KOPT-K1 (cell line): ENCODE data around the gene XCL2.
A peak's percentile ranks its signal among the peaks of the same experiment; 100 is the strongest.
"Not testable (repeated sequence)": the region's sequence is repeated elsewhere in the genome, so short reads cannot be mapped to it uniquely, and the experiment has no call there.

ENCODE experiments used
- H3K27ac ChIP-seq: fragments of 200-600 bp; sonication (generic); 2 replicates; pipeline ENCODE4 v1.5.1; 2016; ENCODE audit warnings: antibody characterized with exemption, mild to moderate bottlenecking, low read depth, low read length; ENCODE audit not compliant: poor library complexity, severe bottlenecking
- H3K36me3 ChIP-seq: fragments of 200-600 bp; sonication (generic); 2 replicates; pipeline ENCODE4 v1.5.1; 2017; ENCODE audit warnings: antibody characterized with exemption, mild to moderate bottlenecking, low read length, moderate library complexity; ENCODE audit not compliant: insufficient read depth
- H3K9me3 ChIP-seq: fragments of 200-600 bp; sonication (generic); 2 replicates; pipeline ENCODE4 v1.5.1; 2017; ENCODE audit warnings: antibody characterized with exemption, low read length, mild to moderate bottlenecking; ENCODE audit not compliant: insufficient read depth, poor library complexity, severe bottlenecking

The XCL2 gene

GRCh38 chr1:168546553-168546895 is 2.7 kb upstream of the XCL2 start:
- not testable (repeated sequence) for H3K36me3 ChIP-seq, H3K27ac ChIP-seq
- peaks cover 12% of the 10 kb centered on the region for H3K9me3 ChIP-seq

DNA sequence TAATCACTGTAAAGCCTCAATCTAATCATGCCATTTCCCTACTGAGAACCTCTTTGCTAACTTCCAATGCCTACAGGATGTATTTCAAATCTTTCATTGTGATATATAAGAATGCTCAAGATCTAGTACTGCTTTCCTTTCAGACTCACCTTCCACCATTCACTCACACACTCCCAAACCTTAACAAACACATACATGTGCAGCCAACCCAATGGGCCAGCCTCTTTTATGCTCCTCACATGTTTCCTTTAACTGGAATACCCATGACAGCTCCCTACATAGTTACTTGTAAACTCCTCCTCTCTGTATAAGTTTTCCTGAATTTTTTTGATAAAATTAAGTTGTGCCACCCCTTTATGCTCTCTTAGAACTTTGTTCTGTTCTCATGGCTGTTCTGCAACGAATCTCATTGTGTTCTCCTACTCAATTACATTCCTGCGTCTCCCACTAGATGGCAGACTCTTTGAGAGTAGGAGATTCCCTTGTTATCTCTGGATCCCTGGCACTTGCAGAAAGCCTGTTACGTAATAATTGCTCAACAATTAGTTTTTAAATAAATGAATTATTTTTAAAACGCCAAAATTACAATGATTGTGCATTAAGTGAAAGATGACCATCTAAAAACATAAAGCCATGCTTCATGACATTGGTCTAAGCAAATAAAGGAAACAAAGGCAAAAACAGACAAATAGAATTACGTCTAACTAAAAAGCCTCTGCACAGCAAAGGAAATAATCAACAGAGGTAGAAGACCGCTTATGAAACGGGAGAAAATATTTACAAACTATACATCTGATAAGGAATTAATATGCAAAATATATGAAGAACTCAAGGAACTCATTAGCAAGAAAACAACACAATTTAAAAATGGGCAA is 2.1 kb upstream of the XCL2 start:
- peaks cover 12% of the 10 kb centered on the region for H3K9me3 ChIP-seq
- not testable (repeated sequence) for H3K27ac ChIP-seq, H3K36me3 ChIP-seq

GRCh38 chr1:168542978-168543377 is 819 bp downstream of the XCL2 start:
- not testable (repeated sequence) for H3K27ac ChIP-seq, H3K36me3 ChIP-seq

DNA sequence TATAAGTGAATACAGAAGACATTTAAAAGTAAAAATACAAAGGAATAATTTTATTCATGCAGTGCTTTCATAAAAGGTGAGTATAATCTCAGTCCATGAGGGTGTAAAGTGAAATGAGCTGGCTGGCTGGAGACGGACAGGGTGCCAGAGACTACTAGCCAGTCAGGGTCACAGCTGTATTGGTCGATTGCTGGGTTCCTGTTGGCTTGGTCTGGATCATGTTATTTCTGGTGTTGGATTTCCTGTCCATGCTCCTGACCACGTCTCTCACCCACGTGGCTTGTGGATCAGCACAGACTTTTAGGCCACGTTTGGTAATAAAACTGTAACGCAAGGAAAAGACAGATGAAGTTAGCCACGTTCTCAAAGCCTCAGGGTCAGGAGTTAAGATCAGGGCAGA is 3.0 kb downstream of the XCL2 start:
- H3K36me3 ChIP-seq, H3K27ac ChIP-seq, H3K9me3 ChIP-seq: not testable (repeated sequence)

More at GRCh38 chr1:168542978-168543377, 819 bp downstream of the XCL2 start:
- H3K9me3 ChIP-seq: not testable (repeated sequence)

- H3K27ac ChIP-seq: peak overlapping the region; percentile 98
- no peaks in the 10 kb centered on the region for H3K36me3 ChIP-seq
- H3K9me3 ChIP-seq: no peaks in the 10 kb centered on the region
Observed at GRCh38 chr1:168535536-168535935, 8.3 kb downstream of the XCL2 start.

DNA sequence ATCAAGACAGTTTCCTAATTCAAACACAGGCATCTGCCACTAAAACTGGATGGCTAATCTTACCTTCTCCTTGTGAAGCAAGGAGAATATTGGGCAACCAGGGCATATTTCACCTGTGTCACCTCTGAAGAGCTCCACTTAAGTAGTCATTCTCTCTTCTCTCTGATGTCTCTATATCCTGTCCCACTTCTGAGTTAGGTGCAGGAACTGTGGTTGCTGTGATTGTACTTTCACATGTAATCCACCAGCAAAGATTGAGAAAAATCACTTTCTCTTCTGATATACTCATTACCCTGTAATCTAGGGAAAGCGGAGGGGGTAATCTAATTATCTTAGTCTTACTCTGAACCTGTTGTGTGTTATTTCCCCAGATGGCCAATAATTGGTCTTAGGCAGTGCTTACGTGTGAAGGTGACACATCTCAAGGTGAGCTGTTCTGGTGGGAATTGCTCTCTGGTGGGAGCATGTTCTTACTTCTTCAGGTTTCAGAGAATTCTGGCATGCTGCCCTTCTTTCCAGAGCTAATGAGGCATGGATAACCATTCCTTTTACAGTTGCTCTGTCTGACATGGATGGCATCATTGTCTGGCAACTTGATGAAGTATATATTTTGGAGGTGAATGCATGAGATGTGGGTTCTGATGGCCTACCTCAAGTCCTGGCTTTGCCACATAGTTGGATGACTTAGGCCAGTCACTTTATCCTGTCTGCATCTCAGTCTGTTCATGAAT is 12.0 kb downstream of the XCL2 start:
- Histone ChIP-seq H3K36me3 (no peaks in the 10 kb centered on the region), H3K9me3 (no peaks in the 10 kb centered on the region), H3K27ac (no peak overlapping the region)

- H3K36me3 ChIP-seq: no peaks in the 10 kb centered on the region
- no peak overlapping the region for H3K27ac ChIP-seq
- peaks cover 3% of the 10 kb centered on the region for H3K9me3 ChIP-seq
Observed at GRCh38 chr1:168529518-168529917, 14.3 kb downstream of the XCL2 start.

DNA sequence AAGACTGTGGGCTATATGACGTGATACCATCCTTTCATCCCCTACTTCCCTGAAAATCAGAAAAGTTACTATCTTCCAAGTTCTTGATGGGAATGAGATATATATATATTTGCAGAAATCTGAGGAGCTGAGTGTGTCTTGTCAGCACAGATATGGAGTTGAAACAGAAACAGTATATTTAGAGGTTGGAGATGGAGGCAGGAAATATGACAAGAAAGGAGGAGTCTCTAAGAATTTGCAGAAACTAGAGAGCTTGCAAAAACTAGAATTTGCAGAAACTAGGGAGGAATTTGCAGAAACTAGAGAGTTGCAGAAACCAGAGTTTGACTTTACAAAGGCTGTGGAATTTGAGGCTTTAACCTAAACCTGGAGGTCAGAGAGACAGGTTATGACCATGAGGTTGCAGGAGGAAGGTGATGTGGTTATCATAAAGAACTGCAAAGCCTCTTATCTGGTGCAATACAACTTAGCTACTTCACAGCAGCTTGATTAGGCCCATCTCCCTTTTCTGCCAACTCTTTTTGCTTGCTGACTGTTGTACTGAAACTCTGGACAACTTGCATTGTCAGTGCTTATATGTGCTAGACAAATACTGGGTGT is 22.3 kb downstream of the XCL2 start:
- H3K9me3 ChIP-seq: peaks cover 20% of the 10 kb centered on the region
- H3K27ac ChIP-seq: peak overlapping the region; percentile 86

GRCh38 chr1:168520832-168521231 is 23.0 kb downstream of the XCL2 start:
- Histone ChIP-seq H3K36me3 (no peaks in the 10 kb centered on the region), H3K9me3 (peaks cover 20% of the 10 kb centered on the region), H3K27ac (peak overlapping the region; percentile 86)

More for the DNA sequence above, 22.3 kb downstream of the XCL2 start:
- no peaks in the 10 kb centered on the region for H3K36me3 ChIP-seq

DNA sequence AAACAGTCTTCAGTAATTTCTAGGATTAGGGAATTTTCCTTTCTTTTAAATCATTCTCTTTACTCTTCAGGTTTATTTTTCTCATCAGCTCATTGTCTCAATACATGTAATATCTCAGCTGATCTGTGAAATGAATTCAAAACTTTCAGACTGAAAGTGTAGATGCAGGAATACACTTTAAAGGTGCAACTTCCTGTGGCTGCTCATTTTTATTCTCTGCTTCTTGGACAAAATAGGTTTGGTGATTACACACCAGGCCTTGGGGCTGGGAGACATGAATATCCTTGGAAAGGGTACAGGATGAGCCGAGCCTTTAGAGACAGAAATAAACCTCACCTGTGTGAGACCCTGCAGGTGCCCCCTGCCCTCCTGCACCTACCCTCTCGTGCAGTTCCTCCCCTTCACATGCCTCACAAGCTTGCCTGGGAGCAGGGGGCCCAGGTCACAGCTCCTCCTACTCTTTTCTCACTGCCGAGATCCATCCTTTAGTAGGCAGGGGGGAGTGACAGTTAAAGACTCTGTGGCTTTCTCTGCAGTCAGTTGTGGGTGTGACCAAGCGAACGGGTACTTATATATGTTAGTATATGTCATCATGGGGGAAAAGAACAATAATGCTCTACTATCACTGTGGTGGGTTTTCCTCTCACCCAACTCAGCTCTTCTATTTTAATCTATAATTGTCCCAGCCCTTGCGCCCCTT is 23.6 kb downstream of the XCL2 start:
- H3K36me3 ChIP-seq: no peaks in the 10 kb centered on the region
- peak overlapping the region; percentile 86 for H3K27ac ChIP-seq
- H3K9me3 ChIP-seq: peaks cover 20% of the 10 kb centered on the region

DNA sequence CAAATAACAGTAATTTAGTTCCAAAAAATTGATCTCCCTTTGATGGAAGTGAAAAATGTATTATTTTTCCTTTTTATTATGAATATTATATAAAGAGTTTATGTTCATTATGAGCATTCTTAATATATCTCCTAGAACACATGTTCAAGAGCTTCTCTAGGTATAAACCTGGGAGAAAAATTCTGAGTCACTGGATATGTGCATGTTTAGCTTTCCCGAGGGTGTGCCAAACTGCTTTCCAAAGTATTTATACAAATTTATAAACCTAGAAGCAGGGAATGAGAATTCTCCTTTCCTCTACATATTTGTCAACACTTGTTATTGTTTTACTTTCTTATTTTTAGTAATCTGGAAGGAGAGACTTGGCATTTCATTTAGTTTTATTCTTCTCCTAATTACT is 25.0 kb downstream of the XCL2 start:
- no peaks in the 10 kb centered on the region for H3K36me3 ChIP-seq
- no peak overlapping the region for H3K27ac ChIP-seq
- peaks cover 10% of the 10 kb centered on the region for H3K9me3 ChIP-seq

DNA sequence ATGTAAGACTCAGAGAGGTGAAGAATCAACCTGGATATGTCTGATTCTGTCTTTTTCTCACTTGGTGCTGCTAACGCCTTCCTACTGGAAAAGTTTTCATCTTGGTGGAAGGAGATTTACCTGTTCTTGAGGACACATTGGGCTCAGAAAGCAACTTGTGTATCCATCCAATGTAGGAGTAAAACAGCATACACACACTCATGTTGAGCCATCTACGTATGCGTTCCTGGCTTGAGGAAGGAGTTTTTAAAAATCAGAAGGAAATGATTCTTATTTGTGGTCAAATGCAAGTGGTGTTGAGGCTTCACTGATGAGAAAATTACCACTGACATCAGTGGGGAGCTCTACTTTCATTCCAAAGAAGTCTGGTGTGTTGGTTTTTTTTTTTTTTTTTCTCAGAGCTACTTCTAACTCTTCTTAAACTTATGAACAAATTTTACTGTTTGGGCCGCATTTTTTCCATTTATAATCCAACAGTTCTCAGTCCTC is 25.6 kb downstream of the XCL2 start:
- no peaks in the 10 kb centered on the region for H3K36me3 ChIP-seq
- H3K9me3 ChIP-seq: peaks cover 5% of the 10 kb centered on the region
- H3K27ac ChIP-seq: peak overlapping the region; percentile 1

DNA sequence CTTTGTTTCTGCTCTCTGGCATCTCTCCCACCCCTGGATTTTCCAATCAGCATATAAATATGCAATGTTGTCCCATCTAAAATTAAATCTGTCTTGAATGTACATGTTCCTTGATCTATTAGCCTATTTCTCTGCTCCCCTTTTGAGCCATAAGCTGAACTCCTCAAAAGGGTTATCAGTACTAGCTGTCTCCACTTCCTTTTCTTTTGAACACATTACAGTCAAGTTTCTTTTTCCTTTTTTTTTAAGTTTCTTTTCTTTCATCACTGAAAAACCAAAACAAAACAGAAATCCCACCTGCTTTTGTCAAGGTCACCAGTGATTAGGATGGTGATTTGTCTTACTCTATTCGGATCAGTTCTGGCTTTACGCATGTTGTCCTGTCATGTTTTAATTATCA is 29.3 kb downstream of the XCL2 start:
- Histone ChIP-seq H3K27ac (peak overlapping the region; percentile 79), H3K9me3 (peaks cover 5% of the 10 kb centered on the region), H3K36me3 (no peaks in the 10 kb centered on the region)

GRCh38 chr1:168513656-168514404 is 30.0 kb downstream of the XCL2 start:
- H3K27ac ChIP-seq: peak overlapping the region; percentile 79
- no peaks in the 10 kb centered on the region for H3K9me3 ChIP-seq
- no peaks in the 10 kb centered on the region for H3K36me3 ChIP-seq
